Lung (tissue), 12 donors: ENCODE measurements around the gene GLP2R. TPM values are rescaled to one million over a fixed set of nuclear protein-coding genes. Genes with fewer than 3 reads are reported as not detected.

Experiments used
- ATAC-seq: fragments of 200-7000 bp; cut with Tn5 transposase; one replicate; pipeline ENCODE4 v1.9.1; 2020; ENCODE audit warnings: moderate number of reproducible peaks; ENCODE audit not compliant: insufficient read depth, low FRiP score
- DNase-seq, 3 donors: peaks; one replicate each; pipeline ENCODE4 v3.0.0-alpha.2; 2013 to 2017
- H3K27ac ChIP-seq, 2 donors: one replicate each; pipeline ENCODE4 v1.5.1; 2013; ENCODE audit warnings: mild to moderate bottlenecking in 2 of 2, moderate library complexity in 2 of 2, control low read depth in 1 of 2, inconsistent platforms in 1 of 2, low read depth in 1 of 2, low read length in 1 of 2
- H3K27me3 ChIP-seq, 3 donors: one replicate each; pipeline ENCODE4 v1.5.1; 2013; ENCODE audit warnings: low read length in 2 of 3; ENCODE audit not compliant: control insufficient read depth in 3 of 3, insufficient read depth in 3 of 3
- H3K36me3 ChIP-seq, 4 donors: one replicate each; pipeline ENCODE4 v1.5.1; 2013; ENCODE audit warnings: low read length in 4 of 4, mild to moderate bottlenecking in 1 of 4, moderate library complexity in 1 of 4; ENCODE audit not compliant: control insufficient read depth in 4 of 4, insufficient read depth in 4 of 4
- H3K4me1 ChIP-seq, 5 donors: one replicate each; pipeline ENCODE4 v1.5.1; 2013; ENCODE audit warnings: low read length in 5 of 5, mild to moderate bottlenecking in 2 of 5, moderate library complexity in 1 of 5; ENCODE audit not compliant: control insufficient read depth in 5 of 5, insufficient read depth in 5 of 5
- H3K4me3 ChIP-seq: one replicate; pipeline ENCODE4 v1.5.1; 2013; ENCODE audit warnings: mild to moderate bottlenecking, control low read depth, moderate library complexity
- H3K9ac ChIP-seq, 2 donors: one replicate each; pipeline ENCODE4 v1.5.1; 2013; ENCODE audit warnings: low read length in 2 of 2, control low read depth in 1 of 2; ENCODE audit not compliant: insufficient read depth in 1 of 2
- H3K9me3 ChIP-seq, 4 donors: one replicate each; pipeline ENCODE4 v1.5.1; 2013; ENCODE audit warnings: low read length in 3 of 4, mild to moderate bottlenecking in 1 of 4, moderate library complexity in 1 of 4; ENCODE audit not compliant: control insufficient read depth in 4 of 4, insufficient read depth in 3 of 4
- CTCF ChIP-seq: IDR thresholded peaks from 2 replicates; pipeline ENCODE4 v1.5.1; 2012; ENCODE audit warnings: mild to moderate bottlenecking; ENCODE audit errors: control extremely low read depth, extremely low read depth
- WGBS, 2 donors: extraction: QIAGEN DNeasy Blood & Tissue Kit; methylation state at CpG; one replicate each; pipeline ENCODE4 v1.1.7; 2013; 5-methylcytosine and 5-hydroxymethylcytosine counted together
- polyA plus RNA-seq, 2 donors: library from polyadenylated mRNA; stranded (reverse); fragments of 200-250 nt; gene quantifications; one replicate each; pipeline ENCODE4 v1.2.1, GENCODE V29; 2013
- total RNA-seq, 2 donors: library from RNA; depleted of rRNA in 1 of 2; stranded (reverse); fragments of >200 nt in 1 of 2; gene quantifications; one replicate each; pipeline ENCODE4 v1.2.1, GENCODE V29; 2014 to 2021
- donor health status: control.
- donor health status: control.
- donor health status: Bipolar disorder and iron deficiency.
- donor health status: healthy.
- donor health status: DM: yes; HTN: yes; CAD: no.

Gene GLP2R
- total and polyA plus RNA-seq, 4 donors: 0.11 to 1.6 (median 0.54) TPM

- Histone ChIP-seq H3K4me1 (no peaks in the 10 kb centered on the region), H3K27ac (no peak overlapping the region), H3K36me3 (no peaks in the 10 kb centered on the region), H3K4me3 (no peak overlapping the region), H3K9ac (no peak overlapping the region), H3K9me3 (peaks cover 0 to 4% (median 0%) of the 10 kb centered on the region in 4 donors), H3K27me3 (peaks cover 0 to 5% (median 0%) of the 10 kb centered on the region in 3 donors)
- DNase-seq (no peak), ATAC-seq (no peak)
- no peak for TF ChIP-seq CTCF
- WGBS, 2 donors: 82 to 90% methylated on average over 10 of the region's 10 CpGs
These were observed 9.3 kb upstream of the GLP2R start for GRCh38 chr17:9816472-9816871.

- 50 to 63% methylated on average over 8 of the region's 8 CpGs for WGBS, 2 donors
- DNase-seq: peak; percentile 60 to 79 (median 63)
These were observed 8.6 kb upstream of the GLP2R start for GRCh38 chr17:9817086-9817485.

GRCh38 chr17:9818760-9819159 is 7.0 kb upstream of the GLP2R start:
- TF ChIP-seq CTCF: no peak
- Histone ChIP-seq H3K4me1 (no peaks in the 10 kb centered on the region), H3K27ac (no peak overlapping the region), H3K4me3 (no peak overlapping the region), H3K36me3 (no peaks in the 10 kb centered on the region), H3K9me3 (peaks cover 0 to 3% (median 0%) of the 10 kb centered on the region in 4 donors), H3K9ac (no peak overlapping the region), H3K27me3 (peaks cover 0 to 5% (median 0%) of the 10 kb centered on the region in 3 donors)
- DNase-seq (no peak), ATAC-seq (no peak)
- WGBS, 2 donors: 71 to 79% methylated on average over 4 of the region's 4 CpGs

More at GRCh38 chr17:9817086-9817485, 8.6 kb upstream of the GLP2R start:
- H3K4me1 ChIP-seq: no peaks in the 10 kb centered on the region
- peaks cover 0 to 4% (median 0%) of the 10 kb centered on the region in 4 donors for H3K9me3 ChIP-seq
- H3K27ac ChIP-seq: no peak overlapping the region
- H3K36me3 ChIP-seq: no peaks in the 10 kb centered on the region
- peaks cover 0 to 5% (median 0%) of the 10 kb centered on the region in 3 donors for H3K27me3 ChIP-seq
- H3K4me3 ChIP-seq: no peak overlapping the region
- TF ChIP-seq CTCF: no peak
- no peak overlapping the region for H3K9ac ChIP-seq
- ATAC-seq: no peak

- H3K9ac ChIP-seq: no peak overlapping the region
- H3K4me3 ChIP-seq: no peak overlapping the region
- H3K9me3 ChIP-seq: peaks cover 0 to 4% (median 0%) of the 10 kb centered on the region in 4 donors
- H3K27me3 ChIP-seq: peaks cover 0 to 7% (median 0%) of the 10 kb centered on the region in 3 donors
- no peak for TF ChIP-seq CTCF
- DNase-seq: no peak
- peaks cover 0 to 3% (median 0%) of the 10 kb centered on the region in 5 donors for H3K4me1 ChIP-seq
- H3K36me3 ChIP-seq: no peaks in the 10 kb centered on the region
- no peak overlapping the region for H3K27ac ChIP-seq
- ATAC-seq: no peak
- whole genome bisulfite sequencing, 2 donors: 83 to 86% methylated on average over 3 of the region's 3 CpGs
These were observed 5.3 kb upstream of the GLP2R start for GRCh38 chr17:9820448-9820847.
